ENCODE data around the gene TRIM37. TPM values are rescaled to one million over a fixed set of nuclear protein-coding genes. Genes with fewer than 3 reads are reported as not detected.

Gene TRIM37
- polyA plus RNA-seq, 1 of the 3 experiments (the other 2 are of a cell fraction) = 20.5 TPM

DNA sequence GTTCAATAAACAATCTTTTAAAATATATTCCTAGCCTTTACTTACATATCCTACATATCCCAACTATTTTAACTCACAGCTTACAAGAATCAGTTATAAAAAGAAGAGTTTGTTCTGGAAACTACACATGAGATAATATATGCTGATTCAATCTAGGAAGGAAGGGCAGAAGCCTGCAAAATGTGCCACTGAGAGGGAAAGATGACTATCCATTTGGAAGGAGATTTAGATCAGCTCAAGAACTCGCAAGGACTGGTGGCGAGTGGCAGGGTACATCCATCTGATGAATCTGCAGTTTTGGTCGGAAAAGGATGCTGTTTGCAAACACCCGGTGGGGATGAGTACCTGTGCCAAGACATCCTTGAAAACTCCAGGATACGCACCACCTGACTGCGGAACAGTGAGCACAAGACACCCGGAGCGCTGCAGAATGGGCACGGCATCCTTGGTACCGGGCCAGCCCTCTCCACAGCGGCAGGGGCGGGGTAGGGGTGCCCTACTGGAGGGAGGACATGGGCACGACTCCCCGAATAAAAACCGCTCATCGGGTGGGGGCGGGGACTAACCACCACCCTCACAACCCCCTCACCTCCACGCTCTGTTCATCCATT is 723 bp downstream of the TRIM37 start (continued):
- TF ChIP-seq RAD21 (IDR thresholded peaks at IDR 0.05; ENCODE audit: low read length) = no peak
- peak; percentile 33 for TF ChIP-seq CHD2 (IDR thresholded peaks at IDR 0.05; ENCODE audit: low read length, partially characterized antibody)

DNA sequence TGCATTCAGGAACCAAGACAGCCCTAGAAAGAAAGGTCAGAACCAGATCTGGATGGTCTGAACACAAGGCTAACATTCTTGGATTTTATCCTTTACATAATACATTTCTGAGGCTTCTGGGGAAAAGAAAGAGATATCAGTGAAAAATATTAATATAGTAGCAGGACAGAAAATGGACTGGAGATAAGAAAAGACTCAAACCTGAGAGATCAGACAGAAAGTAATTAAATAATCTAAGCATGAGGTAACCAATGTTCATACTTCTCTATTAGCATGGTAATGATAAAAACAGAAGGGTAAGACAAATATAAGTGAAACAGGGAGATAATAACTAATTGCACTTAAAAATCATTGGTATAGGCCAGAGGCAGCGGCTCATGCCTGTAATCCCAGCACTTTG is 5.5 kb downstream of the TRIM37 start:
- H3K4me1 ChIP-seq (ENCODE audit: control insufficient read depth in 1 of 2, insufficient read depth in 2 of 2, low read depth in 1 of 2, low read length in 1 of 2) = peaks cover 0 to 5% of the 10 kb centered on the region in 2 experiments; a peak in 1 of 4 replicates
- H3K9me2 ChIP-seq = no peaks in the 10 kb centered on the region
- no peak overlapping the region for H3K4me2 ChIP-seq
- CTCF ChIA-PET = no interaction called here
- peaks cover 96% of the 10 kb centered on the region for H3K79me2 ChIP-seq (ENCODE audit: insufficient read depth)
- H4K20me1 ChIP-seq (ENCODE audit: insufficient read depth) = peaks cover 14% of the 10 kb centered on the region
- 100% methylated on average over 1 of the region's 1 CpG for WGBS (ENCODE audit: low lambda C conversion rate)
- H3K4me3 ChIP-seq (ENCODE audit: low read depth in 2 of 2, low read length in 1 of 2) = no peak overlapping the region
- H3K27me3 ChIP-seq (ENCODE audit: insufficient read depth) = no peaks in the 10 kb centered on the region
- peaks cover 7% of the 10 kb centered on the region for H3F3A ChIP-seq (replicated peaks; ENCODE audit: insufficient read depth)
- H3K27ac ChIP-seq (ENCODE audit: low read depth in 2 of 2, low read length in 1 of 2) = no peak overlapping the region
- no peak for DNase-seq
- H3K36me3 ChIP-seq (replicated peaks in 1 of 2; ENCODE audit: control insufficient read depth in 1 of 2, insufficient read depth in 2 of 2, low read length in 1 of 2) = peaks cover 16 to 54% of the 10 kb centered on the region in 2 experiments
- no peaks in the 10 kb centered on the region for H3K9me3 ChIP-seq
- POLR2A ChIA-PET = no interaction called here
- H2AFZ ChIP-seq (ENCODE audit: low read depth) = no peak overlapping the region
- no peak for TF ChIP-seq TCF12 (IDR thresholded peaks at IDR 0.05)
- TF ChIP-seq SIN3A (IDR thresholded peaks at IDR 0.05; ENCODE audit: borderline replicate concordance, low read depth, low read length) = no peak
- no peak for TF ChIP-seq MXI1 (IDR thresholded peaks at IDR 0.05; ENCODE audit: low read depth, low read length)
- no peak for TF ChIP-seq RXRA (IDR thresholded peaks at IDR 0.05; ENCODE audit: borderline replicate concordance, low read depth)
- no peak for TF ChIP-seq YY1 (IDR thresholded peaks at IDR 0.05; ENCODE audit: low read depth)
- TF ChIP-seq, protein P1, sequence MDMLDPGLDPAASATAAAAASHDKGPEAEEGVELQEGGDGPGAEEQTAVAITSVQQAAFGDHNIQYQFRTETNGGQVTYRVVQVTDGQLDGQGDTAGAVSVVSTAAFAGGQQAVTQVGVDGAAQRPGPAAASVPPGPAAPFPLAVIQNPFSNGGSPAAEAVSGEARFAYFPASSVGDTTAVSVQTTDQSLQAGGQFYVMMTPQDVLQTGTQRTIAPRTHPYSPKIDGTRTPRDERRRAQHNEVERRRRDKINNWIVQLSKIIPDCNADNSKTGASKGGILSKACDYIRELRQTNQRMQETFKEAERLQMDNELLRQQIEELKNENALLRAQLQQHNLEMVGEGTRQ (IDR thresholded peaks at IDR 0.05; ENCODE audit: borderline replicate concordance, low read depth, low read length) = no peak
- TF ChIP-seq POLR2AphosphoS5 (IDR thresholded peaks at IDR 0.05; ENCODE audit: low read depth, low read length) = no peak
- TF ChIP-seq CTCF (IDR thresholded peaks at IDR 0.05) = no peak
- no peak for TF ChIP-seq RAD21 (IDR thresholded peaks at IDR 0.05; ENCODE audit: low read length)
- no peak for TF ChIP-seq EZH2phosphoT487 (IDR thresholded peaks at IDR 0.05; ENCODE audit: borderline replicate concordance, low read depth)
- no peak for TF ChIP-seq GABPA (IDR thresholded peaks at IDR 0.05; ENCODE audit: low read depth)
- TF ChIP-seq GATA2 (CRISPR knock-in tag; IDR thresholded peaks at IDR 0.05) = no peak
- H3K9ac ChIP-seq = no peak overlapping the region

- H3F3A ChIP-seq (replicated peaks; ENCODE audit: insufficient read depth) = peaks cover 24% of the 10 kb centered on the region
- ChIA-PET POLR2A (no interaction called here), CTCF (interaction anchor here (1.0 kb wide), 1 partner anchor 26 kb away, joined by 3 read pairs; no protein-coding TSS in a partner anchor)
- no peak for DNase-seq
- H3K9me2 ChIP-seq = no peaks in the 10 kb centered on the region
- peaks cover 5 to 10% of the 10 kb centered on the region in 2 experiments for H3K4me1 ChIP-seq (ENCODE audit: control insufficient read depth in 1 of 2, insufficient read depth in 2 of 2, low read depth in 1 of 2, low read length in 1 of 2)
- peaks cover 16 to 47% of the 10 kb centered on the region in 2 experiments for H3K36me3 ChIP-seq (replicated peaks in 1 of 2; ENCODE audit: control insufficient read depth in 1 of 2, insufficient read depth in 2 of 2, low read length in 1 of 2)
- no peaks in the 10 kb centered on the region for H4K20me1 ChIP-seq (ENCODE audit: insufficient read depth)
- H2AFZ ChIP-seq (ENCODE audit: low read depth) = no peak overlapping the region
- no peak overlapping the region for H3K27ac ChIP-seq (ENCODE audit: low read depth in 2 of 2, low read length in 1 of 2)
- no peak overlapping the region for H3K4me2 ChIP-seq
- H3K9ac ChIP-seq = no peak overlapping the region
- peaks cover 88% of the 10 kb centered on the region for H3K79me2 ChIP-seq (ENCODE audit: insufficient read depth)
- H3K9me3 ChIP-seq = no peaks in the 10 kb centered on the region
- H3K27me3 ChIP-seq (ENCODE audit: insufficient read depth) = no peaks in the 10 kb centered on the region
- no peak for TF ChIP-seq IRF3 (IDR thresholded peaks at IDR 0.05; ENCODE audit: low read depth, low read length)
- TF ChIP-seq, protein P2, sequence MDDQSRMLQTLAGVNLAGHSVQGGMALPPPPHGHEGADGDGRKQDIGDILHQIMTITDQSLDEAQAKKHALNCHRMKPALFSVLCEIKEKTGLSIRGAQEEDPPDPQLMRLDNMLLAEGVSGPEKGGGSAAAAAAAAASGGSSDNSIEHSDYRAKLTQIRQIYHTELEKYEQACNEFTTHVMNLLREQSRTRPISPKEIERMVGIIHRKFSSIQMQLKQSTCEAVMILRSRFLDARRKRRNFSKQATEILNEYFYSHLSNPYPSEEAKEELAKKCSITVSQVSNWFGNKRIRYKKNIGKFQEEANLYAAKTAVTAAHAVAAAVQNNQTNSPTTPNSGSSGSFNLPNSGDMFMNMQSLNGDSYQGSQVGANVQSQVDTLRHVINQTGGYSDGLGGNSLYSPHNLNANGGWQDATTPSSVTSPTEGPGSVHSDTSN (IDR thresholded peaks at IDR 0.05) = no peak
- no peak for TF ChIP-seq JUND (IDR thresholded peaks at IDR 0.05)
- no peak overlapping the region for H3K4me3 ChIP-seq (ENCODE audit: low read depth in 2 of 2, low read length in 1 of 2)
Measured at GRCh38 chr17:59097876-59098275, 8.8 kb downstream of the TRIM37 start.
